Neural crest cell (in vitro differentiated cells): ENCODE measurements around the gene RUVBL1. TPM values are rescaled to one million over a fixed set of nuclear protein-coding genes. Genes with fewer than 3 reads are reported as not detected.

ENCODE experiments used
- DNase-seq: peaks from one replicate; pipeline ENCODE4 v3.0.0; 2021; ENCODE audit warnings: low read depth, mixed read lengths, low spot score
- H3K27ac Mint-ChIP-seq: one replicate; pipeline ENCODE4 v1.8.0; 2021; ENCODE audit warnings: mild to moderate bottlenecking, mixed read lengths; ENCODE audit not compliant: unreplicated experiment
- H3K27me3 Mint-ChIP-seq: 2 replicates; pipeline ENCODE4 v1.8.0; 2021; ENCODE audit warnings: low read depth, mild to moderate bottlenecking, mixed read lengths
- H3K36me3 Mint-ChIP-seq: 2 replicates; pipeline ENCODE4 v1.8.0; 2021; ENCODE audit warnings: low read depth, mild to moderate bottlenecking, mixed read lengths
- H3K4me1 Mint-ChIP-seq: 2 replicates; pipeline ENCODE4 v1.8.0; 2021; ENCODE audit warnings: mixed read lengths
- H3K4me3 Mint-ChIP-seq: one replicate; pipeline ENCODE4 v1.8.0; 2021; ENCODE audit warnings: mild to moderate bottlenecking, mixed read lengths
- H3K9me3 Mint-ChIP-seq: 2 replicates; pipeline ENCODE4 v1.8.0; 2021; ENCODE audit warnings: mixed read lengths
- total RNA-seq: library from RNA; stranded (reverse); gene quantifications from 2 replicates; pipeline ENCODE4 v1.2.1, GENCODE V29; 2021
- TF ChIP-seq, protein P1 (sequence below): fragments of 200-600 bp; sonication (generic); conservative IDR thresholded peaks from 2 replicates; pipeline ENCODE4 v1.5.0; 2021; ENCODE audit warnings: antibody characterized with exemption, mild to moderate bottlenecking

The RUVBL1 gene
- total RNA-seq, 1 donor from 2014 or later: 93.1 TPM

DNA sequence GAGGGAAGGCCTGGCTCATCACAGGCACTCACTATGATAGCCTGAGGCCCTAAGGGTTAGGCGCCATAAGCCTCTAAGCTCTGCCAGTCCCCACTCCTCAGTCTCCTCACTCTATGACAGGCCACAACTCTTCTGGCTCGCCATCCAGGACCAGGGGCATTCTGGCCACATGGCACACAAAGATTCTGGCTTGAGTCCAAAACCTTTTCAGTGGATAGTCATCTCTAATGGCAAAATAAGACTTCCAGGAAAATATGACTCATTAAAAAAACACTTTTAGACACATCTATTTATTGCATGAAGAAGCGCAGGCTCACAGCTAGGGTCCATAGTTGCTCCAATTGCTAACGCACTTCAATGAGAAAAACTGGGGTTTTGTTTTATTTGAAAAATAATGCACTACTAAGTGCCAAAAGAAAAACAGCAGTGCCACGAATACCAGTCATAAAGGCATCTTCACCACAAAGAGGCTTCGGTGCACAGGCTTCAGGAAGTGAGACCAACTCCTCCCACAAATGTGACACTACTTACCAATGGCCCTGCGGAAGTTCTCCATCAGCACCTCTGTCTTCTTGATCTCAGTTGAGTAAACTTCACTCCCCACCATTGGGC, 11.1 kb downstream of the RUVBL1 start:
- H3K27me3 Mint-ChIP-seq: no peaks in the 10 kb centered on the region
- H3K4me3 Mint-ChIP-seq: no peak overlapping the region
- peaks cover 5% of the 10 kb centered on the region for H3K36me3 Mint-ChIP-seq
- H3K9me3 Mint-ChIP-seq: no peaks in the 10 kb centered on the region
- no peak for DNase-seq
- H3K4me1 Mint-ChIP-seq: peaks cover 6% of the 10 kb centered on the region
- TF ChIP-seq, protein P1, sequence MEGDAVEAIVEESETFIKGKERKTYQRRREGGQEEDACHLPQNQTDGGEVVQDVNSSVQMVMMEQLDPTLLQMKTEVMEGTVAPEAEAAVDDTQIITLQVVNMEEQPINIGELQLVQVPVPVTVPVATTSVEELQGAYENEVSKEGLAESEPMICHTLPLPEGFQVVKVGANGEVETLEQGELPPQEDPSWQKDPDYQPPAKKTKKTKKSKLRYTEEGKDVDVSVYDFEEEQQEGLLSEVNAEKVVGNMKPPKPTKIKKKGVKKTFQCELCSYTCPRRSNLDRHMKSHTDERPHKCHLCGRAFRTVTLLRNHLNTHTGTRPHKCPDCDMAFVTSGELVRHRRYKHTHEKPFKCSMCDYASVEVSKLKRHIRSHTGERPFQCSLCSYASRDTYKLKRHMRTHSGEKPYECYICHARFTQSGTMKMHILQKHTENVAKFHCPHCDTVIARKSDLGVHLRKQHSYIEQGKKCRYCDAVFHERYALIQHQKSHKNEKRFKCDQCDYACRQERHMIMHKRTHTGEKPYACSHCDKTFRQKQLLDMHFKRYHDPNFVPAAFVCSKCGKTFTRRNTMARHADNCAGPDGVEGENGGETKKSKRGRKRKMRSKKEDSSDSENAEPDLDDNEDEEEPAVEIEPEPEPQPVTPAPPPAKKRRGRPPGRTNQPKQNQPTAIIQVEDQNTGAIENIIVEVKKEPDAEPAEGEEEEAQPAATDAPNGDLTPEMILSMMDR: no peak
- H3K27ac Mint-ChIP-seq: no peak overlapping the region

DNA sequence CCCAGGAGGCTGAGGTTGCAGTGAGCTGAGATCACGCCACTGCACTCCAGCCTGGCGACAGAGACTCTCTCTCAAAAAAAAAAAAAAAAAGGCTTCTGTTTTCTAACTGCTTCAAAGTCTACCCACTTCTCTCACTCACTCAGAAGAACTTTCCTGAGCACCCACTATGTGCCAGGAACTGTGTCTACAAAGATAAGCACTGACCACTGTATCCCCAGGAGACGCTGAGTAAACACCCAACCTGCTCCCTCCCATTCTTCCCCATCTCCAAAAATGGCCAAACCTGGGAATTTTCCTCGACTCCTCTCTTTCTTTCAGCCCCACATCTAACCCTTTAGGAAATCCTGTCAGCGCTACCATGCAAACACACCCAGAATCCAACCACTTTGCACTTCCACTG, 12.5 kb downstream of the RUVBL1 start:
- Mint-ChIP-seq H3K27me3 (no peaks in the 10 kb centered on the region), H3K9me3 (no peaks in the 10 kb centered on the region), H3K36me3 (peaks cover 8% of the 10 kb centered on the region), H3K4me3 (no peak overlapping the region), H3K27ac (no peak overlapping the region), H3K4me1 (peaks cover 6% of the 10 kb centered on the region)
- TF ChIP-seq, protein P1: no peak
- DNase-seq: no peak

GRCh38 chr3:128107834-128108233, 15.8 kb downstream of the RUVBL1 start:
- no peak overlapping the region for H3K27ac Mint-ChIP-seq

DNA sequence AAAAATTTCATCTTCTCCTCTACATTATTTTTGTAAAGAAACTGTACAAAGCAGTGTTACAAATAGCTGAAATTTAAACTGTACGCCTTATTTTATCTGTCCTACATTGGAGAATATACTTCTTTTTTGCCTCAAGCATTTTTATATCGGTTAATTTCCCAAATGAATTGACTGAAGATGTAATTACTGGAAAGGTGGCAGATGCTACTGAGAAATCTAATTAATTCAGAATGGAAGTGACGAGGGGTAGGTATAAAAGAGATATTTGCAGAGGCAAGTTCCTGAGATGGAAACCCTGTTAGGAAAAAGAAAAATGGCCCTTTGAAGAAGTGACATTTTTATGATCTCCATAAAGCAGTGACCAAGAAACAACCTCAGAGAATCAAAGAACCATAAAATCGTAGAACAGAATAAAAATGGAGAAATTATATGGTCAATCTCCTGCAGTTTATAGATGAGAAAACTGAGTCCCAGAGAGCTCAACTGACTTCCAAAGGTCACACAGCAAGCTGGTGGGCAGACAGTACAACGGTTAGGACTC, 20.4 kb downstream of the RUVBL1 start:
- TF ChIP-seq, protein P1: no peak
- H3K9me3 Mint-ChIP-seq: no peaks in the 10 kb centered on the region
- DNase-seq: no peak
- no peak overlapping the region for H3K4me3 Mint-ChIP-seq
- no peaks in the 10 kb centered on the region for H3K27me3 Mint-ChIP-seq
- H3K27ac Mint-ChIP-seq: no peak overlapping the region
- H3K4me1 Mint-ChIP-seq: peaks cover 6% of the 10 kb centered on the region
- peaks cover 2% of the 10 kb centered on the region for H3K36me3 Mint-ChIP-seq

More at GRCh38 chr3:128107834-128108233, 15.8 kb downstream of the RUVBL1 start:
- H3K9me3 Mint-ChIP-seq: no peaks in the 10 kb centered on the region
- TF ChIP-seq, protein P1: no peak
- H3K4me1 Mint-ChIP-seq: peaks cover 6% of the 10 kb centered on the region
- H3K27me3 Mint-ChIP-seq: no peaks in the 10 kb centered on the region
- peaks cover 8% of the 10 kb centered on the region for H3K36me3 Mint-ChIP-seq
- no peak overlapping the region for H3K4me3 Mint-ChIP-seq
- DNase-seq: no peak

DNA sequence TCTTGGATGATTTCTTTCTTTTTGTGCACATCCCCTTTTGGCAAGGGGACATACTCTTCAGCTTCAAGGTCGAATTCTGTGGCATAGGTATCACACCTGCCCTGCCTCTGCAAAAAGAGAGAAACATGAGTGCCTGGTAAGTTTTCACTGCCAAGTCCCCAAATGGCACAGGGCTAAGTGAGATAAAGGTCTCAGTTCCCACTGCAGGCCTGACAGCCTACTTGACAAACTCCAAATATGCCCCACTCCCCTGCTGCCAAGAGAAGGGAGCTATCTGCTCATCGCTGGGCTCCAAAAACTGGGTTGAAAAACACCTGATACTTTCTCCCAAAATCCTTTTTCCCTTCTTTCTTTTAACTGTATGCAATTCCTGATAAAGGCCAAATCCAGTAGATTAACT, 23.0 kb downstream of the RUVBL1 start:
- Mint-ChIP-seq H3K27ac (no peak overlapping the region), H3K4me3 (no peak overlapping the region), H3K9me3 (no peaks in the 10 kb centered on the region), H3K27me3 (no peaks in the 10 kb centered on the region), H3K36me3 (peaks cover 7% of the 10 kb centered on the region), H3K4me1 (no peaks in the 10 kb centered on the region)
- no peak for DNase-seq
- TF ChIP-seq, protein P1: no peak
